Measurements from ENCODE around the gene TIGD4. TPM values are rescaled to one million over a fixed set of nuclear protein-coding genes. Genes with fewer than 3 reads are reported as not detected.
A peak's percentile ranks its signal among the peaks of the same experiment; 100 is the strongest.

The TIGD4 gene
- 0.10 TPM for total RNA-seq
- long read RNA-seq, result 0 reads

DNA sequence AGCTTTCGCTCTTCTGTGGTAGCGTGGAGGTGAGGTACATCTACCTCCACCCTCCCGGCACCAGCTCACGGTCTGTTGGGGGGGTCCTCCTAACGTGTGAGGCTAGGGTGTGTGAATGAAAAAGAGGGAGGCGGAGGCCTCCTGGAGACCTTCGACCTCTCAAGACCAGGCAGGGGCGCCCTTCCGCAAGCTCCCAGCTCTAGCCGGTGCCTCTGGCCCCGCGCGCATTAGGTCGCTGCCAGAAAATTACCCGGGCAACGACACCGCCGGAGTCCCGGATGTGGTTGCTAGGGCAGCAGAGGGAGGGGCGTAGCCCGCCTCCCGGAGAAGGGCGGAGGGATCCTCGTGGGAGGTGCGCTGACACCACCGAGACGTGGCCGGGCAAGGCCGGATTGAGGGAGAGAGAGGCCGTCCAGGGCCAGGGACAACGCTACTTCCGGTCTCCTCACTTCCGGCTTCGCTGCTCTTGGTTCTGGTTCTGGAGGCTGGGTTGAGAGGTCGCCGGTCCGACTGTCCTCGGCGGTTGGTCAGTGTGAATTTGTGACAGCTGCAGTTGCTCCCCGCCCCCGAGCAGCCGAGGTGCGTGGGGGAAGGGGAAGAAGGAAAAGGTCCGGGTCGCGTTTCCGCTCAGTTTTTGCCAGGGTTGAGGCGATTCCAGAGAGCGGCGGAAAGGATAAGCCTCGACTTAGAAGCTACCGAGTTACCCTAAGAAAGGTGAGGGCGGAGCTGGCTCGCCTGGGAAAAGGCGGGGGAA, at the start of gene TIGD4, which contains the start of gene ARFIP1:
TIGD4 (minus strand) TSS at position 218 of the 754 bp plus-strand sequence. CDS start 8,726 bp downstream, outside the sequence.
ARFIP1 (plus strand) TSS at position 442 of the 754 bp plus-strand sequence. CDS start 49,680 bp downstream, outside the sequence.
- intact Hi-C loops (cut with micrococcal nuclease), result no loop called here
- DNase-seq (peak; percentile 98), ATAC-seq (peak; percentile 99)

DNA sequence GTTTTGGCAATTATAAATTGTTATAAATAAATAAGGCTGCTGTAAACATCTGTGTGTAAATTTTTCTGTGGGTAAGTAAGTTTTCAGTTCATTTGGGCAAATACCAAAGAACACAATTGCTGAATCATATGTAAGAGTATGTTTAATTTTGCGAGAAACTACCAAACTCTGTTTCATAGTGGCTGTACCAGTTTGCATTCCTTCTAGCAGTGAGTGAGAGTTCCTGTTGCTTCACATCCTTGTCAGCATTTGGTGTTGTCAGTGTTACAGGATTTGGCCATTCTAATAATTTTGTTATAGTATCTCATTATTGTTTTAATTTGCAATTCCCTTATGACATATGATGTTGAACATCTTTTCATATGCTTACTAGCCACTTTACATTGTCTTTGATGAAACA, 48.6 kb upstream of the TIGD4 start:
- DNase-seq (no peak), ATAC-seq (no peak)
- intact Hi-C loops (cut with micrococcal nuclease), result no loop called here

DNA sequence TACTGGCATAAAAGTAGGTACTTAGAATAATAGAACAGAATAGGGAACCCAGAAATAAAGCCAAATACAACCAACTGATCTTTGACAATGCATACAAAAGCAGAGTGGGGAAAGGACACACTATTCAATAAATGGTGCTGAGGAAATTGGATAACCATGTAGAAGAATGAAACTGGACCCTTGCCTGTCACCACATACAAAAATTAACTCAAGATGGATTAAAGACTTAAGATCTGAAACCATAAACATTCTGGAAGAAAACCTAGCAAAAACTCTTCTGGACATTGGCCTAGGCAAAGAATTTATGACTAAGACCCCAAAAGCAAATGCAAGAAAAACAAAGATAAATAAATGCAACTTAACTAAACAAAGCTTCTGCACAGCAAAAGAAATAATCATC, 45.8 kb upstream of the TIGD4 start:
- ATAC-seq (no peak), DNase-seq (no peak)
- intact Hi-C loops (cut with micrococcal nuclease), result no loop called here

DNA sequence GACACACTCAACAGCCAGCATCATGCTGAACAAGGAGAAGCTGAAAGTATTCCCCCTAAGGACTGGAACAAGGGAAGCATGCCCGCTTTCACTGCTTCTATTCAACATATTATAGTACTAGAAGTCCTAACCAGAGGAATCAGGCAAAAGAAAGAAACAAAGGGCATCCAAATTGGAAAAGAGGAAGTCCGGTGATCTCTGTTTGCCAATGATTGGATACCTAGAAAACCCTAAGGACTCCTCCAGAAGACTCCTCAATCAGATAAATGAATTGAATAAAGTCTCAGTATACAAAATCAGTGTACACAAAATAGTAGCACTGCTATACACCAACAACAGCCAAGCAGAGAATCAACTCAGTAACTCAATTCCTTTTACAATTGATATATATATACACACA, 45.0 kb upstream of the TIGD4 start:
- DNase-seq (no peak), ATAC-seq (no peak)
- intact Hi-C loops (cut with micrococcal nuclease), result no loop called here

DNA sequence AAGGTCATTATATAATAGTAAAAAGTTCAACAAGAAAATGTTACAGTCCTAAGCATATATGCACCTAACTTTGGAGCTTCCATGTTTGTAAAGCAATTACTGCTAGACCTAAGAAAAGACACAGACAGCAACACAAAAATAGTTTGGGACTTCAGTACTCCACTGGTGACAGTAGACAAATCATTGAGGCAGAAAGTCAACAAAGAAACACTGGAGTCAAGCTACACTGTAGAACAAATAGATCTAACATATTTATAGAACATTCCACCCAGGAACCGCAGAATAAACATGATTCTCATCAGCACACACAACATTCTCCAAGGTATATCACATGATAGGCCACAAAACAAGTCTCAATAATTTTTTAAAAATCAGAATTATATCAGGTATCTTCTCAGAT, 42.8 kb upstream of the TIGD4 start:
- ATAC-seq, result no peak
- intact Hi-C loops (cut with micrococcal nuclease), result no loop called here

DNA sequence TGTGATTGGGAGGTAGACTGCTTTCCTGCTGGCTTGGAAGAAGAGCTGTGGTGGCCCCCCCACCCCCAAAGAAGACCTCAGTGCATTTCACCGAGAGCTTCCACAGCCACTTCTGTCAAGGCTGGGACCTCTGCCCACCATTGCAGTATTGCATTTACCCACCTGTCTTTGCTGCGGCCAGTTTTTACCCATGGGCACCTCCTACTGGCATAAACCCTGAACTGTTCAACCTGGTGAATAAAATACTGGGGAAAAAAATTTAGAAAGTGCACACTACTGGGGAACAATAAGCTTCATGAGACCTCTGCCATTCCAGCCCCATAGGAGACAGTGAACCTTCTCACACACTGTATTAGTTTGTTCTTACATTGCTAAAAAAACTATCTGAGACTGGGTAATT, 40.5 kb upstream of the TIGD4 start:
- DNase-seq, result no peak
- no peak for ATAC-seq
- intact Hi-C loops (cut with micrococcal nuclease), result no loop called here

More for the DNA sequence above, 42.8 kb upstream of the TIGD4 start:
- DNase-seq, result no peak

DNA sequence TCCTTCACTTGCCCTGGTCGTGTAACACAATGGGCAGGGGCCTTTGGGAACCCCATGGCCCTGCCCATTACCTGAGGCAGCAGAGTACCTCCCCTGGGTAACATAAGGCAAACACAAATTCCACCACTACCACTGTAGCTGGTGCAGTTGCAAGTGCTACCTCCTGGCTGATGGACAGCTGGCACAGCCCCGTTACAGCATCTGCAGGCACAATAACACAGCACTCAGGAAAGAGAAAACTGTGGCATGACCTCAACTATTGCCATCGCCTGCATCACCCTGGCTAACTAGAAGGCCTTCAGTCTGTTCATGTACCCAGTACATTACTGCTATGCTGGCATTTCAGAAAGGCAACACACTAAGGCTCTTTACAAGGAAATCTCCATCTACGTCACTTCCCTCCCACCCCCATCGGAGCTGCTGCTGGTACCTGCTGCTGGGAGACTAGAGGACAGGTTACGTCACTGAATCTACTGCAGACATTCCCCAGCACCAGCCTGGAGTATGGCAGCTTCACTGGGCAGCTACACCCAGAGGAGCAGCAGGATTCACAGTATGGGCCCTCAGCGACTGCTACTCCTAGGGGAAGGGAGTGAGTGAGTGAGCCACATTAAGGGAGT, 39.6 kb upstream of the TIGD4 start:
- intact Hi-C loops (cut with micrococcal nuclease), result no loop called here
- DNase-seq (no peak), ATAC-seq (peak; percentile 63)

DNA sequence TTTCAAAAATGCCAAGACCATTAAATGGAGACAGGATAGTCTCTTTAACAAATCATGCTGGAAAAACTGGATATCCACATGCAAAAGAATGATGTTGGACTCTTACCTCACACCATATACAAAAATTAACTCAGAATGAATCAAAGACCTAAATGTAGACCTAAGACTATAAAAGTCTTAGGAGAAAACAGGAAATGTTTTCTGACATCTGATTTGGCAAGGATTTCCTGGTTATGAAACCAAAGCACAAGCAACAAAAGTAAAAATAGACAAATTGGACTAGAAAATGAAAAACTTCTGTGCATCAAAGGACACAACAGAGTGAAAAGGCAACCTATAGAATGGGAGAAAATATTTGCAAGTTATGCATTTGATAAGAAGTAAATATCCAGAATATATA, 37.8 kb upstream of the TIGD4 start:
- intact Hi-C loops (cut with micrococcal nuclease), result no loop called here
- DNase-seq (no peak), ATAC-seq (no peak)

DNA sequence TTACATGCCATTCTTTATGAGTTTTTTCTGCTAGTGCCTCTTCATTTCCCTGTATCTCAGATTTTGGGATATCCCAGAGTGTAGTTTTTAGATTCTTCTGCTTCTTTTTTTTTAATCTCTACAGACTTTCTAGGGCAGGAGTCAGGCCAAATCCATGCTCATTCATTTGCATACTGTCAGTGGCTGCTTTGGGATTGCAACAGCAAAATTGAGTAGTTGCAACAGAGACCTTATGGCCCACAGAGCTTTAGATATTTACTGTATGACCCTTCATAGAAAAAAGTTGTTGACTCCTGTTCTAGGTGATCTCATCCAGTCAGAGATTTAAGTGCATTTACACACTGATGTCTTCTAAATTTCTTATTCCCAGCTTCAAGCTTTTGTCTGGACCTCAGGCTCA, 35.5 kb upstream of the TIGD4 start:
- no peak for ATAC-seq
- intact Hi-C loops (cut with micrococcal nuclease), result no loop called here

DNA sequence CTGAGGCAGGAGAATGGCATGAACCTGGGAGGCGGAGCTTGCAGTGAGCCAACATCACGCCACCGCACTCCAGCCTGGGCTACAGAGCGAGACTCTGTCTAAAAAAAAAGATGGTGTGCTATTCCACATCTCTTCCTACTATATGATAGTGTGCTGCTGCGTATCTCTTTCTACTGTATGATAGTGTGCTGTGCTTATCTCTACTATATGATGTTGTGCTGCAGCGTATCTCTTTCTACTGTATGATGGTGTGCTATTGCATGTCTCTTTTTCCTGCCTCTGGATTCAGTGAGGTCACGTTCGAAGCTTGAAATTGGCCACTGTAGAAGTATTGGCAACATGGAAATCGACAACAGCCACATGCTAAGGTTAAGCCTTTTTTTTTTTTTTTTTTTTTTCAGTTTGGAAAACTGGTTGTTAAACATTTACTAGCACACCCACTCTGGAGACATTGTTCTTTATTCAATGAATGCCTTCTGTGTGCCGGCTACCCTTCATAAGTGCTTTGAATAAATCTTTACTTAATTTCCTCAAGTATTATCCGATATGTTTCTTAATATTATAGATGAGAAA, 31.3 kb upstream of the TIGD4 start:
- DNase-seq (no peak), ATAC-seq (no peak)

More for the DNA sequence above, 35.5 kb upstream of the TIGD4 start:
- DNase-seq, result no peak

DNA sequence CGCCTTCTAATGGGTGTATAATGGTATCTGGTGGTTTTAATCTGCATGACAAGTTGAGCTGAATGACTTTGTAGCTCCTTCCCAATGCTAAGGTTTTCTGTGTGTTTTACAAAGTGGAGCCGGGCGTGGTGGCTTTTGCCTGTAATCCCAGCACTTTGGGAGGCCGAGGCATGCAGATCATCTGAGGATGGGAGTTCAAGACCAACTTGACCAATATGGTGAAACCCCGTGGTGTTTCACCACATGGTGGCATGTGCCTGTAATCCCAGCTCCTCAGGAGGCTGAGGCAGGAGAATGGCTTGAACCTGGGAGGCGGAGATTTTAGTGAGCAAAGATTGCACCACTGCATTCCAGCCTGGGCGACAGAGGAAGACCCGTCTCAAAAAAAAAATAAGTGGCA, 29.1 kb upstream of the TIGD4 start:
- intact Hi-C loops (cut with micrococcal nuclease), result no loop called here
- DNase-seq, result no peak
- no peak for ATAC-seq

More for the DNA sequence above, 31.3 kb upstream of the TIGD4 start:
- intact Hi-C loops (cut with micrococcal nuclease), result no loop called here

DNA sequence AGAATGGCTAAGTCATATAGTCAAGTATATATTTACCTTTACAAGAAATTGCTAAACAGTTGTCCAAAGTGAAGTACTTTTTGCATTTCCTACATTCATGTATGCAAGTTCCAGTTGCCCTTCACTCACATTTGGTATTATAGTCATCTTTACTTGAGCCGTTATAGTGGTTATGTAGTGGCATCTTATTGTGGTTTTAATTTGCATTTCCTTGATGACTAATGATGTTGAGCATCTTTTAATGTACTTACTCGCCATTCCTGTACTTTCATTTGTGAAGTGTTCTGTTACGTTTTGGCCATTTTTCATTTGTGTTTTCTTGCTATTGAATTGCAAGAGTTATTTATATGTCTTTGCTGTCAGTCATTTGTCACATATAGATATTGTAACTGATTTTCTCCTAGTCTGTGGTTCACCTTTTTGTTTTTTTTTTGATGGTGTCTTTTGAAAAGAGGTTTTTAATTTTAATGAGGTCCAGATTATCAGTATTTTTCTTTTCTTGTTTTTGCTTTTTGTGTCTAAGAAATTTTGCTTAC, 27.8 kb upstream of the TIGD4 start:
- DNase-seq (no peak), ATAC-seq (no peak)
- intact Hi-C loops (cut with micrococcal nuclease), result no loop called here

DNA sequence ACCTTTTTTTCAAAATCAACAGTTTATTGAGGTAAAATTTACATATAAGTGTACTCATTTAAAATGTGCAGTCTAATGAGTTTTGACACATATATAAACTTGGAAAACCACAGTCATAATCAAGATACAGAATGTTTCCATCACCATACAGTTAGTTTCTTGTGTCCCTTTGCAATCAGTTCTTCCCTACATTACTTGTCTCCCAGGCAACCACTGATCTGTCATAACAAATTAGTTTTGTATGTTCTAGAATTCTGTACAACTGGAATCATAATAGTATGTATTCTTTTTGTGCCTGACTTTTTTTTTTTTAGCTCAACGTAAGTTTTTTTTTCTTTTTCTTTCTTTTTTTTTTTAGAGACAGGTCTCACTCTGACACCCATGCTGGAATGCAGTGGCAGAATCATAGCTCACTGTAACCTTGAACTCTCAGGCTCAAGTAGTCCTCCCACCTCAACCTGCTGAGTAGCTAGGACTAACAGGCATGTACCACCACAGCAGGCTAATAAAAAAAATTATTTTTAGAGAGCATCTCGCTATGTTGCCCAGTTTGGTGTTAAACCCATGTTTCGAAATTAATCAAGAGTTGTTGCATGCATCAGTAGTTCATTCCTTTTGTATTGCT, 27.1 kb upstream of the TIGD4 start:
- no peak for ATAC-seq
- DNase-seq, result no peak
- intact Hi-C loops (cut with micrococcal nuclease), result no loop called here

DNA sequence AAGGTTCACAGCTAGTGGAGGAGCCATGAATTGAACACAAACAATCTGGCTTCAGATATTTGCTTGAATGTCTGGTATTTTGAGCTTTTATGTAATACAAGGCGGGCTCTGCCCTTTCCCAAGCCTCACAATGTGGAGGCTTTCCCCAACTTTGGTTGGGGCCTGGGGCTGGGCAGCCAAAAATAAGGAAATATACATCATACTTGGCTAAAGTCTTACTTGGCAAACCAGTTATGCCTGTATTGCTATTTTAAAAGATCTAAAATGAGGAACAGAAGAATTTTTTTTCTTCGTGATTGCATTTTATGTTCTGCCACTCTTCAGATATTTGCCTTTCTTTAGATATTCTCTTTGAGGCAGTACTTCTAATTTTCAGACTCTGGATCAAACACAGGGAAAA, 26.3 kb upstream of the TIGD4 start:
- ATAC-seq (no peak), DNase-seq (no peak)
- intact Hi-C loops (cut with micrococcal nuclease), result no loop called here

DNA sequence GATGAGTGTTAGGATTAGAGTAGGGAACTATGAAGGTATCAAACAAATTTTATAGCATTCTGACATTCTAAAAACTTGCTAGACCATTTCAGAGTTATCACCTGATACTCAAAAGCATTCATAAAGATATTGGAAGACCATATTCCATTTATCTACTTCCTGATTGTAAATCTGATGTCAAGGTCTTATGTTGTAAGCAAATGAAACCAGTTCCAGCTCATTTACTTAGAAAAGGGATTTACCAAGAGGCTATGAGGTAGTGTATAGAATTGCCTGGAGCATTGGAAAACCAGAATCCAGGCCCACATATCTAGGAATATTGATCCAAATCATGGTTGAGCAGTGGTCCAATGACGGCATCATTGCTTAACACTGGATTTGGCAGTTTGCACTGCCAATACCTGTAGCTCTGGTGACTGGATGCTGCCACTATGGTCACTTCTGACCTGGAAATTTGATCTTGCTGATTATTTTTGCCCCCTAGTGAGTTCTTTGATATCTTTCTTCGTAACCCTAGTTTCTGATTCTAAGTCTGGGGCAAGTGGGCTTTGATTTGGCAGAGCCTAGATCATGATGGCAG, 25.6 kb upstream of the TIGD4 start:
- DNase-seq, result no peak
- intact Hi-C loops (cut with micrococcal nuclease), result no loop called here
- no peak for ATAC-seq

DNA sequence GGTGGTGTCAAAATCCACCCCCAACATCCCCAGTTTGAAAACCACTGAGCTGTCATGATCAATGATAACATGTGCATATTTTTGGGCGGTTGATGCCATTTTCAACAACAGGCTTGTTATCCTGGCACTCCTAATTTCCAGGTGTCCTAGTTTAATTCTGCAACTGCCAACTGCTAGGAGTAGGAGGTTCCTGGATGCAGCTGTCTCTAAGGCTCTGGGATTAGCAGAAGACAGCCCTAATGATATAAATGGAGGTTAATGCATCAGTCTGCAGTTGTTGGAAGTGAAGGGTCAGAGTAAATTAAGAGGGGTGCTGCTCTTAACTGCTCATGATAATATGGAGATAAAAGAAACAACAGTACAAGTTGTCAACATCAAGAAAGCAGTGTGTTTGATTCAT, 24.0 kb upstream of the TIGD4 start:
- DNase-seq (no peak), ATAC-seq (no peak)
- intact Hi-C loops (cut with micrococcal nuclease), result no loop called here

DNA sequence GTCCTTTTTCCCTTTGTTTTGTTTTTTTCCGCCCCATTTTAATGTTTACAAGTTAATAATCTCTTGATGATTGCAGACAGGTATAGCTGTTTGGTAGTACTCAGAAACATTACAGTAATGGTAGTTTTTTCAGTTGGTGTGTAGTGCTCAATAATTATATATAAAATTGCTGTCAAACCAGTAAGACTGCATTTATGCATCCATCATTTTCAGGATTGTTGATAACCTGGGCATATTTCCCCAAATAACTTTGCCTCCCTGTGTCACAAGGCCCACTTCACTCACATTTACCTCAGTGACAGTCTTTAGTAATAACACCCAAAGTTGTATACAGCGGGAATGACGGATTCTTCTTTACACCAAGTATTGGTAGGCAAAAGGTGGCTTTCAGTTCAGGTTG, 16.4 kb upstream of the TIGD4 start:
- intact Hi-C loops (cut with micrococcal nuclease), result no loop called here
- no peak for ATAC-seq
- DNase-seq, result no peak

DNA sequence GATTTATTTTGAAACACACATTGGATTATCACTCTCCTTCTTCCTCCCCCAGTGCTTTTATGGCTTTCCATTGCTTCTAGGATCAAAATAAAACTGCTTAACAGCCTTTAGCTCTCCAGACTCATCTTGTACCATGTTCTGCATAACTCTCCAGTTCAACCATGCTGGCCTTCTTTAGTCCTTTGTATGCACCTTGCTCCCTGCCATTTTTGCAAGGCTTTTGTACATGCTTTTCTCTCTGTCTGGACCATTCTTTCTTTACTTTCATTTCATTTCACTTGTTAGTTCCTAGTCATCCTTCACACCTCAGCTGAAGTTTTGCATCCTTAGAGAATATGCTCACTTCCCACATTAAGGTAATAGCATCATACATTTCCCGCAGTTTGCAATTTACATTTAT, 7.1 kb upstream of the TIGD4 start:
- ATAC-seq (no peak), DNase-seq (no peak)
- intact Hi-C loops (cut with micrococcal nuclease), result no loop called here
